H9 (cell line): ENCODE measurements around the gene RNF175. TPM values are rescaled to one million over a fixed set of nuclear protein-coding genes. Genes with fewer than 3 reads are reported as not detected.

ENCODE experiments used
- DNase-seq: peaks from one replicate; pipeline ENCODE4 v3.0.0-alpha.2; 2017
- H2AFZ ChIP-seq: one replicate; pipeline ENCODE4 v1.6.1; 2013; ENCODE audit warnings: mild to moderate bottlenecking, low read length, control low read depth, moderate library complexity
- H2AK5ac ChIP-seq: 2 replicates; pipeline ENCODE4 v1.6.1; 2013; ENCODE audit warnings: low read length, control low read depth, mixed read lengths; ENCODE audit not compliant: insufficient read length
- H2BK120ac ChIP-seq: one replicate; pipeline ENCODE4 v1.6.1; 2013; ENCODE audit warnings: low read depth, mild to moderate bottlenecking, low read length, control low read depth, inconsistent platforms; ENCODE audit not compliant: poor library complexity, severe bottlenecking
- H2BK12ac ChIP-seq: 2 replicates; pipeline ENCODE4 v1.6.1; 2013; ENCODE audit warnings: low read length, control low read depth, mixed read lengths, low read depth; ENCODE audit not compliant: insufficient read length
- H2BK15ac ChIP-seq: 2 replicates; pipeline ENCODE4 v1.6.1; 2013; ENCODE audit warnings: low read depth, low read length, control low read depth
- H2BK20ac ChIP-seq: one replicate; pipeline ENCODE4 v1.6.1; 2013; ENCODE audit warnings: low read depth, mild to moderate bottlenecking, low read length, control low read depth, inconsistent platforms; ENCODE audit not compliant: poor library complexity, severe bottlenecking
- H2BK5ac ChIP-seq: 2 replicates; pipeline ENCODE4 v1.6.1; 2013; ENCODE audit warnings: low read length, control low read depth, mixed read lengths; ENCODE audit not compliant: insufficient read length
- H3K14ac ChIP-seq: 2 replicates; pipeline ENCODE4 v1.6.1; 2013; ENCODE audit warnings: low read length, control low read depth; ENCODE audit not compliant: insufficient read depth
- H3K18ac ChIP-seq: 2 replicates; pipeline ENCODE4 v1.6.1; 2013; ENCODE audit warnings: low read depth, mild to moderate bottlenecking, mixed read lengths, low read length, control low read depth; ENCODE audit not compliant: insufficient read length
- H3K23ac ChIP-seq: 2 replicates; pipeline ENCODE4 v1.6.1; 2013; ENCODE audit warnings: low read length, control low read depth, mixed read lengths, low read depth; ENCODE audit not compliant: insufficient read length
- H3K23me2 ChIP-seq: 2 replicates; pipeline ENCODE4 v1.6.1; 2013; ENCODE audit warnings: low read depth, mild to moderate bottlenecking, mixed read lengths, low read length, control low read depth; ENCODE audit not compliant: insufficient read length, poor library complexity, severe bottlenecking
- H3K27ac ChIP-seq: 2 replicates; pipeline ENCODE4 v1.5.1; 2013; ENCODE audit warnings: low read length, control low read depth, mixed read lengths, low read depth; ENCODE audit not compliant: insufficient read length
- H3K27me3 ChIP-seq: 2 replicates; pipeline ENCODE4 v1.6.1; 2013; ENCODE audit warnings: low read length, control low read depth, inconsistent platforms; ENCODE audit not compliant: insufficient read depth
- H3K4ac ChIP-seq: 2 replicates; pipeline ENCODE4 v1.6.1; 2013; ENCODE audit warnings: low read depth, mild to moderate bottlenecking, control low read depth, inconsistent platforms, low read length, moderate library complexity
- H3K4me1 ChIP-seq: 2 replicates; pipeline ENCODE4 v1.6.1; 2013; ENCODE audit warnings: low read length, control low read depth, inconsistent platforms; ENCODE audit not compliant: insufficient read depth
- H3K4me2 ChIP-seq: 2 replicates; pipeline ENCODE4 v1.6.1; 2013; ENCODE audit warnings: low read length, control low read depth, mixed read lengths; ENCODE audit not compliant: insufficient read length, insufficient read depth
- H3K56ac ChIP-seq: 2 replicates; pipeline ENCODE4 v1.6.1; 2013; ENCODE audit warnings: low read depth, mild to moderate bottlenecking, mixed read lengths, low read length, control low read depth; ENCODE audit not compliant: insufficient read length
- H3K79me1 ChIP-seq: 2 replicates; pipeline ENCODE4 v1.6.1; 2013; ENCODE audit warnings: low read depth, mild to moderate bottlenecking, moderate library complexity, low read length, control low read depth, inconsistent platforms; ENCODE audit not compliant: insufficient read depth, poor library complexity, severe bottlenecking
- H3K79me2 ChIP-seq: 2 replicates; pipeline ENCODE4 v1.6.1; 2013; ENCODE audit warnings: low read length, control low read depth, inconsistent platforms; ENCODE audit not compliant: insufficient read depth
- H3K9ac ChIP-seq: 2 replicates; pipeline ENCODE4 v1.6.1; 2013; ENCODE audit warnings: low read length, control low read depth, mixed read lengths; ENCODE audit not compliant: insufficient read length; ENCODE audit errors: extremely low read depth
- H3K9me3 ChIP-seq: one replicate; pipeline ENCODE4 v1.6.1; 2013; ENCODE audit warnings: low read depth, low read length, inconsistent platforms; ENCODE audit not compliant: control insufficient read depth
- H3T11ph ChIP-seq: one replicate; pipeline ENCODE4 v1.6.1; 2013; ENCODE audit warnings: mild to moderate bottlenecking, low read length, control low read depth, inconsistent platforms
- H4K20me1 ChIP-seq: one replicate; pipeline ENCODE4 v1.6.1; 2013; ENCODE audit not compliant: control insufficient read depth, insufficient read length, insufficient read depth
- H4K5ac ChIP-seq: 2 replicates; pipeline ENCODE4 v1.6.1; 2013; ENCODE audit warnings: low read depth, mild to moderate bottlenecking, mixed read lengths, low read length, control low read depth; ENCODE audit not compliant: insufficient read length
- H4K8ac ChIP-seq: replicated peaks from 2 replicates; pipeline ENCODE4 v1.6.1; 2013; ENCODE audit warnings: low read length, control low read depth, mixed read lengths, low read depth; ENCODE audit not compliant: insufficient read length
- H4K91ac ChIP-seq: 2 replicates; pipeline ENCODE4 v1.6.1; 2013; ENCODE audit warnings: low read depth, mild to moderate bottlenecking, moderate library complexity, mixed read lengths, low read length, control low read depth; ENCODE audit not compliant: insufficient read length
- H3K27ac Mint-ChIP-seq, 3 experiments: 2 replicates in 2 of 3; 3 replicates in 1 of 3; pipeline ENCODE4 v1.8.0; 2020 to 2021; ENCODE audit warnings: mixed read lengths in 3 of 3, mild to moderate bottlenecking in 1 of 3, moderate library complexity in 1 of 3
- H3K27me3 Mint-ChIP-seq: 2 replicates; pipeline ENCODE4 v1.8.0; 2021; ENCODE audit warnings: low read depth, mild to moderate bottlenecking, moderate library complexity, mixed read lengths
- H3K36me3 Mint-ChIP-seq, 3 experiments: 2 replicates in 2 of 3; 3 replicates in 1 of 3; pipeline ENCODE4 v1.8.0; 2020 to 2021; ENCODE audit warnings: low read depth in 3 of 3, mixed read lengths in 3 of 3; ENCODE audit not compliant: insufficient read depth in 1 of 3
- H3K4me1 Mint-ChIP-seq, 2 experiments: 2 replicates each; pipeline ENCODE4 v1.8.0; 2020; ENCODE audit warnings: mixed read lengths in 2 of 2
- H3K4me3 Mint-ChIP-seq, 2 experiments: 2 replicates in 1 of 2; 3 replicates in 1 of 2; pipeline ENCODE4 v1.8.0; 2020 to 2021; ENCODE audit warnings: mild to moderate bottlenecking in 2 of 2, mixed read lengths in 2 of 2, moderate library complexity in 1 of 2
- H3K9me3 Mint-ChIP-seq, 2 experiments: 2 replicates in 1 of 2; 3 replicates in 1 of 2; pipeline ENCODE4 v1.8.0; 2020; ENCODE audit warnings: mild to moderate bottlenecking in 2 of 2, mixed read lengths in 2 of 2, moderate library complexity in 1 of 2
- WGBS: extraction: QIAGEN DNeasy Blood & Tissue Kit; methylation state at CpG from one replicate; pipeline ENCODE4 v1.1.7; 2013; ENCODE audit warnings: missing lambda C conversion rate, low lambda C conversion rate, mixed read lengths; ENCODE audit not compliant: insufficient read length; ENCODE audit errors: extremely low coverage; 5-methylcytosine and 5-hydroxymethylcytosine counted together
- total RNA-seq: library from RNA; stranded (reverse); gene quantifications from 2 replicates; pipeline ENCODE4 v1.2.1, GENCODE V29; 2021
- TF ChIP-seq, protein P1 (sequence below): fragments of 200-600 bp; sonication (generic); conservative IDR thresholded peaks from 3 replicates; pipeline ENCODE4 v1.8.0; 2021; ENCODE audit warnings: antibody characterized with exemption, mild to moderate bottlenecking

RNF175 gene
- total RNA-seq, 1 experiment from 2014 or later, result 4.3 TPM

DNA sequence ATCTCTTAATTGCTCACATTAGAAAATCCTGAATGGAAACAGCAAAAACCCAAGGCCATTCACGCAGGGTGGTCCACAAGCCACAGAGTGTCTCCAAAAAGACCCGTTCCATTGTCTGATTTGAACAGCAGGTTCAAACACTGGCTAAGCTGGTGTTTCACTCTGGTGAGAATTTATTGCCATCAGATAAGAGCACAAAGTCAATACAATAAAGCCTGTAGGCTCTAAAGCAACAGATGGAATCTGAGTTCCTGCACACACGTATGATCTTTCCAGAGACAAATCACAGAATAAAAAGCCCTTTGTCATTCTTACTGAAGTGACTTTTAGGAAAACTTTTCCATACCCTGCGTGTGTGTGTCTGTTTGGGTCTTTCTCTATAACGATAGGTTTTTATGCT lies 34.2 kb upstream of the RNF175 start:
- Histone ChIP-seq H3K27ac (no peak overlapping the region), H4K8ac (no peak overlapping the region), H3K18ac (no peak overlapping the region), H4K5ac (no peak overlapping the region), H3K4me1 (peaks cover 6% of the 10 kb centered on the region), H3K9me3 (no peaks in the 10 kb centered on the region), H4K91ac (no peak overlapping the region), H2BK5ac (no peak overlapping the region), H3K56ac (no peak overlapping the region), H3K23ac (no peak overlapping the region), H2BK15ac (no peak overlapping the region), H3K79me2 (no peaks in the 10 kb centered on the region), H2AFZ (no peak overlapping the region), H2BK120ac (no peak overlapping the region), H4K20me1 (no peaks in the 10 kb centered on the region), H3K4ac (no peak overlapping the region), H3K79me1 (no peaks in the 10 kb centered on the region), H3K9ac (no peak overlapping the region), H2BK12ac (no peak overlapping the region), H3K14ac (no peak overlapping the region), H3K23me2 (peaks cover 27% of the 10 kb centered on the region), H2BK20ac (no peak overlapping the region), H3T11ph (no peak overlapping the region), H2AK5ac (no peak overlapping the region), H3K4me2 (no peak overlapping the region), H3K27me3 (no peaks in the 10 kb centered on the region)
- H3K9me3 Mint-ChIP-seq, result no peaks in the 10 kb centered on the region
- WGBS, result no CpG with 5 or more reads among the region's 5 CpGs
- H3K4me3 Mint-ChIP-seq, result no peak overlapping the region; a peak in 1 of 5 replicates
- H3K36me3 Mint-ChIP-seq, result peaks cover 0 to 3% (median 0%) of the 10 kb centered on the region in 3 experiments; a peak in 2 of 7 replicates
- TF ChIP-seq, protein P1, sequence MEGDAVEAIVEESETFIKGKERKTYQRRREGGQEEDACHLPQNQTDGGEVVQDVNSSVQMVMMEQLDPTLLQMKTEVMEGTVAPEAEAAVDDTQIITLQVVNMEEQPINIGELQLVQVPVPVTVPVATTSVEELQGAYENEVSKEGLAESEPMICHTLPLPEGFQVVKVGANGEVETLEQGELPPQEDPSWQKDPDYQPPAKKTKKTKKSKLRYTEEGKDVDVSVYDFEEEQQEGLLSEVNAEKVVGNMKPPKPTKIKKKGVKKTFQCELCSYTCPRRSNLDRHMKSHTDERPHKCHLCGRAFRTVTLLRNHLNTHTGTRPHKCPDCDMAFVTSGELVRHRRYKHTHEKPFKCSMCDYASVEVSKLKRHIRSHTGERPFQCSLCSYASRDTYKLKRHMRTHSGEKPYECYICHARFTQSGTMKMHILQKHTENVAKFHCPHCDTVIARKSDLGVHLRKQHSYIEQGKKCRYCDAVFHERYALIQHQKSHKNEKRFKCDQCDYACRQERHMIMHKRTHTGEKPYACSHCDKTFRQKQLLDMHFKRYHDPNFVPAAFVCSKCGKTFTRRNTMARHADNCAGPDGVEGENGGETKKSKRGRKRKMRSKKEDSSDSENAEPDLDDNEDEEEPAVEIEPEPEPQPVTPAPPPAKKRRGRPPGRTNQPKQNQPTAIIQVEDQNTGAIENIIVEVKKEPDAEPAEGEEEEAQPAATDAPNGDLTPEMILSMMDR, result no peak
- DNase-seq, result no peak
- peaks cover 23% of the 10 kb centered on the region for H3K27me3 Mint-ChIP-seq
- H3K27ac Mint-ChIP-seq, result no peak overlapping the region
- peaks cover 25 to 27% of the 10 kb centered on the region in 2 experiments for H3K4me1 Mint-ChIP-seq
